22Rv1 (cell line): Measurements from ENCODE around the gene CTXND1.

Experiments used
- CTCF ChIP-seq: fragments of 450-650 bp; IDR thresholded peaks from 2 replicates; pipeline ENCODE4 v1.5.1; 2017; ENCODE audit warnings: mild to moderate bottlenecking
- ZFX ChIP-seq: fragments of 450-650 bp; IDR thresholded peaks from 2 replicates; pipeline ENCODE4 v1.6.1; 2017; ENCODE audit warnings: antibody characterized with exemption, borderline replicate concordance

- no peak for TF ChIP-seq CTCF
- TF ChIP-seq ZFX: no peak
Observed at GRCh38 chr15:80172401-80172800, 79.6 kb downstream of the CTXND1 start.
